A673 (cell line): Measurements from ENCODE around the gene NOD2. TPM values are rescaled to one million over a fixed set of nuclear protein-coding genes. Genes with fewer than 3 reads are reported as not detected.

Experiments
- BruUV-seq: library from RNA; stranded (reverse); fragments of 400-500 nt; replicated peaks from 2 replicates; lab custom pipeline; 2021; lab: Mats Ljungman, UMichigan
- CTCF ChIA-PET: fragments of 300-600 bp; sonication (Branson Sonifier 250); formaldehyde crosslinking; loops from one replicate; lab custom pipeline; 2022; ENCODE audit warnings: antibody characterized with exemption; lab: Charles Lee
- POLR2A ChIA-PET: fragments of 300-600 bp; sonication (Branson Sonifier 250); formaldehyde crosslinking; loops from one replicate; lab custom pipeline; 2022; ENCODE audit warnings: antibody characterized with exemption; ENCODE audit not compliant: low non-redundant PET; lab: Charles Lee
- DNase-seq: peaks from one replicate; pipeline ENCODE4 v3.0.0-alpha.2; 2015; ENCODE audit warnings: low spot score
- H3K27ac ChIP-seq: fragments of 200-600 bp; sonication (generic); 2 replicates; pipeline ENCODE4 v1.5.1; 2016; ENCODE audit warnings: mixed run types, low read depth, mild to moderate bottlenecking, mixed read lengths, antibody characterized with exemption, low read length; ENCODE audit not compliant: poor library complexity, severe bottlenecking
- H3K27me3 ChIP-seq: fragments of 200-600 bp; sonication (generic); replicated peaks from 2 replicates; pipeline ENCODE4 v1.6.1; 2017; ENCODE audit warnings: mixed run types, low read depth, mild to moderate bottlenecking, mixed read lengths, antibody characterized with exemption, low read length; ENCODE audit not compliant: insufficient read depth, poor library complexity
- H3K36me3 ChIP-seq: fragments of 200-600 bp; sonication (generic); 2 replicates; pipeline ENCODE4 v1.6.1; 2016; ENCODE audit warnings: mixed run types, mild to moderate bottlenecking, mixed read lengths, antibody characterized with exemption, low read length; ENCODE audit not compliant: insufficient read depth, poor library complexity, severe bottlenecking
- H3K4me1 ChIP-seq: fragments of 200-600 bp; sonication (generic); 2 replicates; pipeline ENCODE4 v1.6.1; 2017; ENCODE audit warnings: mixed run types, mild to moderate bottlenecking, mixed read lengths, antibody characterized with exemption, low read length; ENCODE audit not compliant: insufficient read depth, poor library complexity, severe bottlenecking
- H3K4me3 ChIP-seq: fragments of 200-600 bp; sonication (generic); 2 replicates; pipeline ENCODE4 v1.5.1; 2016; ENCODE audit warnings: low read depth, mixed run types, mild to moderate bottlenecking, mixed read lengths, low read length; ENCODE audit not compliant: poor library complexity, severe bottlenecking
- H3K9me3 ChIP-seq: fragments of 200-600 bp; sonication (generic); 2 replicates; pipeline ENCODE4 v1.6.1; 2016; ENCODE audit warnings: mixed run types, low read depth, mild to moderate bottlenecking, mixed read lengths, antibody characterized with exemption, low read length; ENCODE audit not compliant: poor library complexity, severe bottlenecking
- EZH2 ChIP-seq: fragments of 200-600 bp; sonication (generic); IDR thresholded peaks from 2 replicates; pipeline ENCODE4 v1.6.1; 2017; ENCODE audit warnings: borderline replicate concordance, low read depth, mild to moderate bottlenecking, mixed read lengths, antibody characterized with exemption, low read length; ENCODE audit not compliant: poor library complexity, severe bottlenecking
- intact Hi-C: fragments of 100-400 bp; cut with micrococcal nuclease; formaldehyde crosslinking; loops from one replicate; pipeline ENCODE4 v1.10.0; 2022; ENCODE audit not compliant: unreplicated experiment
- total RNA-seq: library from RNA; stranded (reverse); gene quantifications from 2 replicates; pipeline ENCODE4 v1.2.3, GENCODE V29; 2021
- TF ChIP-seq, protein P1 (sequence below): fragments of 300-800, 200-600 bp; sonication (generic); conservative IDR thresholded peaks from 2 replicates; pipeline ENCODE4 v1.5.1; 2017; ENCODE audit warnings: low read depth, mild to moderate bottlenecking, antibody characterized with exemption, low read length, moderate library complexity, mixed read lengths

NOD2 gene
- total RNA-seq, 1 experiment from 2014 or later, result not detected

DNA sequence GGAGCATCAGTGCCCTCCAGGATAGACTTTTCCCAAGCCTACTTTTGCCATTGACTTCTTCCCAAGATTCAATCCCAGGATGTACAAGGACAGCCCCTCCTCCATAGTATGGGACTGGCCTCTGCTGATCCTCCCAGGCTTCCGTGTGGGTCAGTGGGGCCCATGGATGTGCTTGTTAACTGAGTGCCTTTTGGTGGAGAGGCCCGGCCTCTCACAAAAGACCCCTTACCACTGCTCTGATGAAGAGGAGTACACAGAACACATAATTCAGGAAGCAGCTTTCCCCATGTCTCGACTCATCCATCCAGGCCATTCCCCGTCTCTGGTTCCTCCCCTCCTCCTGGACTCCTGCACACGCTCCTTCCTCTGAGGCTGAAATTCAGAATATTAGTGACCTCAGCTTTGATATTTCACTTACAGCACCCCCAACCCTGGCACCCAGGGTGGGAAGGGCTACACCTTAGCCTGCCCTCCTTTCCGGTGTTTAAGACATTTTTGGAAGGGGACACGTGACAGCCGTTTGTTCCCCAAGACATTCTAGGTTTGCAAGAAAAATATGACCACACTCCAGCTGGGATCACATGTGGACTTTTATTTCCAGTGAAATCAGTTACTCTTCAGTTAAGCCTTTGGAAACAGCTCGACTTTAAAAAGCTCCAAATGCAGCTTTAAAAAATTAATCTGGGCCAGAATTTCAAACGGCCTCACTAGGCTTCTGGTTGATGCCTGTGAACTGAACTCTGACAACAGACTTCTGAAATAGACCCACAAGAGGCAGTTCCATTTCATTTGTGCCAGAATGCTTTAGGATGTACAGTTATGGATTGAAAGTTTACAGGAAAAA lies 38.8 kb downstream of the NOD2 start:
- ChIA-PET CTCF (no interaction called here), POLR2A (no interaction called here)
- Histone ChIP-seq H3K27me3 (peaks cover 20% of the 10 kb centered on the region), H3K9me3 (no peaks in the 10 kb centered on the region), H3K36me3 (no peaks in the 10 kb centered on the region), H3K4me3 (no peak overlapping the region), H3K4me1 (no peaks in the 10 kb centered on the region), H3K27ac (no peak overlapping the region)
- TF ChIP-seq, protein P1, sequence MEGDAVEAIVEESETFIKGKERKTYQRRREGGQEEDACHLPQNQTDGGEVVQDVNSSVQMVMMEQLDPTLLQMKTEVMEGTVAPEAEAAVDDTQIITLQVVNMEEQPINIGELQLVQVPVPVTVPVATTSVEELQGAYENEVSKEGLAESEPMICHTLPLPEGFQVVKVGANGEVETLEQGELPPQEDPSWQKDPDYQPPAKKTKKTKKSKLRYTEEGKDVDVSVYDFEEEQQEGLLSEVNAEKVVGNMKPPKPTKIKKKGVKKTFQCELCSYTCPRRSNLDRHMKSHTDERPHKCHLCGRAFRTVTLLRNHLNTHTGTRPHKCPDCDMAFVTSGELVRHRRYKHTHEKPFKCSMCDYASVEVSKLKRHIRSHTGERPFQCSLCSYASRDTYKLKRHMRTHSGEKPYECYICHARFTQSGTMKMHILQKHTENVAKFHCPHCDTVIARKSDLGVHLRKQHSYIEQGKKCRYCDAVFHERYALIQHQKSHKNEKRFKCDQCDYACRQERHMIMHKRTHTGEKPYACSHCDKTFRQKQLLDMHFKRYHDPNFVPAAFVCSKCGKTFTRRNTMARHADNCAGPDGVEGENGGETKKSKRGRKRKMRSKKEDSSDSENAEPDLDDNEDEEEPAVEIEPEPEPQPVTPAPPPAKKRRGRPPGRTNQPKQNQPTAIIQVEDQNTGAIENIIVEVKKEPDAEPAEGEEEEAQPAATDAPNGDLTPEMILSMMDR, result no peak
- TF ChIP-seq EZH2, result no peak
- DNase-seq, result no peak
- intact Hi-C loops, result no loop called here
- no TSS peak for BruUV-seq

DNA sequence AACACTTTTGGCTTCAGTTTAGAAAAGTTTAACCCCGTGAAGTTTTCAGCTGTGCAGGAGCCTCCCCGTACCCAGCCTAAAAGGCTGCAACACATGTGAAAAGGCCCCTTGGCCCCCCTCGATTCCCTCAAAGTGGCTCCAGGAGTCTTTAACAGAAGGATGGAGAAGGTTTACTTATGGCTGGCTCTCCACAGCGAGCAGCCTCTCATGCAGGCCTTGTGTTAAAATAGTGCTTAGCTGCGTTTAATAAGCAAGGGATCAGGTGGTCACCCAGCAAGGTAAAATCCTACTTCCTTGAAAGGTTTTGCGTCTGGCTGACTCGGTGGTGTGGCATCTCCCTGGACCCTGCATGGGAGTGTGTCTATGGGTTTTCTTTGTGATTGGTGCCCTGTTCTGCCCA lies 40.1 kb downstream of the NOD2 start:
- no peaks in the 10 kb centered on the region for H3K4me1 ChIP-seq
- no peak overlapping the region for H3K27ac ChIP-seq
- H3K27me3 ChIP-seq, result peaks cover 31% of the 10 kb centered on the region
- no TSS peak for BruUV-seq
- ChIA-PET POLR2A (no interaction called here), CTCF (no interaction called here)
- intact Hi-C loops, result no loop called here
- TF ChIP-seq, protein P1, result no peak
- no peak for TF ChIP-seq EZH2
- DNase-seq, result no peak
- no peaks in the 10 kb centered on the region for H3K9me3 ChIP-seq
- no peak overlapping the region for H3K4me3 ChIP-seq
- H3K36me3 ChIP-seq, result no peaks in the 10 kb centered on the region

DNA sequence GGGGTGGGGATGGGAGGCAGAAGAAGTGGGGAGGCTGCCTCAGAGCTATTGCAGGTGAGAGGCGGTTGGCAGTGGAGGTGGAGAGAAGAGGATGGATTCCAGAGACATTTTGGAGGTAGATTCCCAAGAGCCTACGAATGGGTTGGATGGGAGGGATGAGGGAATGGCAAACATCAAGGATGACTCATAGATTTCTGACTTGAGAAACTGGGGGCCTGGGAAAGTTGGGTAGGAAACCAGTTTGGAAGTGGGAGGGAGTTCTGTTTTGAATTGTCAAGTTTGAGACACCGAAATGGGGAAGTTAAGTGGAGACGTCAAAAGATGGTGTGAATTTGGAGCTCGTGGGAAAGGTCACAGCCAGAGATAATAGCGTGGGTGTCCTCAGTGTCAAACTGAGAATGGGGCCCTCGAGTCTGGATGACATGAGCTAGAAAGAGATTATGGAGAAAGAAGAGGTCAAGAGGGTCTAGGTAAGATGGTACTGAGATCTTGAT lies 42.3 kb downstream of the NOD2 start:
- intact Hi-C loops, result no loop called here
- Histone ChIP-seq H3K27ac (no peak overlapping the region), H3K36me3 (no peaks in the 10 kb centered on the region), H3K4me1 (no peaks in the 10 kb centered on the region), H3K9me3 (no peaks in the 10 kb centered on the region), H3K4me3 (no peak overlapping the region), H3K27me3 (peaks cover 31% of the 10 kb centered on the region)
- POLR2A ChIA-PET, result no interaction called here
- TF ChIP-seq EZH2, result no peak
- TF ChIP-seq, protein P1, result no peak
- CTCF ChIA-PET, result no interaction called here
- BruUV-seq, result no TSS peak
- DNase-seq, result no peak
